ENCODE data around the gene ATP9B.
"Not testable (repeated sequence)": the region's sequence is repeated elsewhere in the genome, so short reads cannot be mapped to it uniquely, and the experiment has no call there.

Gene ATP9B

DNA sequence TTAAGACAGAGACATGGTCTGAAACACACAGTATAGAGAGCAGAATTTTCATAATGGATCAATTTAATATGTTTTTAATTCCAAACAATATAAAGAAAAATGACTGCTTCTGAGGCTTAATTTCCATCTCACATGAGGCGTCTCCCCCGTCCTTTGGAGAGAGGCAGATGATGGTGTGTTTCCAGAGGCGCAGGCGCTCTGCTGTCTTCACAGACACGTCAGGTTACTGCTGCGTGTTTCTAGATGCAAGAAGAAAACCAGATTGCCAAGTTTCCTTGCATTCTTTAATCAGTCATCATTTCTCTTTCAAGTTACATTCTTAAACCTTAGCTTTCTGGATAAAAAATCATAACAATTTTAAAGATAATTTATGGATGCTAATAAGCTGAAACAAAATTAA lies 160.2 kb downstream of the ATP9B start:
- no peak for DNase-seq (ENCODE audit: low read depth in 2 of 2)

DNA sequence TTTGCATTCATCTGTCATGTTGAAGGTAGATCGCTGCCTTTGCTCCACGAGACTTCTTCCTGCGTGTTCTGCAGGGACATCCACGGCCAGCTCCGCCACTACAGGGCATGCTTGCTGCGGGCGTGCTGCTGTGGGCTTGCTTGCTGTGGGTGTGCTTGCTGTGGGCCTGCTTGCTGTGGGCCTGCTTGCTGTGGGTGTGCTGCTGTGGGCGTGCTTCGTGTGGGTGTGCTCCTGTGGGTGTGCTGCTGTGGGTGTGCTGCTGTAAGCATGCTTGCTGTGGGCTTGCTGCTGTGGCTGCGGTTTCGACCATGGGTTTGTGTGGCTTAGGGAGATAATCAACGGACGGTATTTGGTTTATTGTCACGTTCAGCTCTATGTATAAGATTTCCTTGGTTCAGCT lies 165.2 kb downstream of the ATP9B start:
- no peak for DNase-seq (ENCODE audit: low read depth in 2 of 2)

DNA sequence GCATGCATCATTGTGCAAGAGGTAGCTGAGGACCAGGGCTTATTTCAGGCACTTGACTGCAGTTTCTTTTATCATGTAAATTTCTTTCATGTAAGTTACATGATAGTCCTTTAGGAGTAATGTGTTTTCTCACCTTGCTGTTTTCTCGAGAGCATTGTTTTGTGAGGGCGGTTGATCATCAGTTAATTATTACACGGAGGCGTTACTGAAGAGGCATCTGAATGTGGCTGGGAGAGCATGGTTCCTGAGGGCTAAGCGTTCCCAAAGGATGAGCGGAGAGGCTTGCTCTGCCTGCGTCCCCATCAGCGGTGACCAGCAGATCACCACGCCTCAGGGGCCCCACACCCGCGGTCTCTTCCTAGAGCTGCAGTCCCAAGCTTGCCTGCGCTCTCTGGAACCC lies 170.4 kb downstream of the ATP9B start:
- DNase-seq (ENCODE audit: low read depth in 2 of 2): no peak

DNA sequence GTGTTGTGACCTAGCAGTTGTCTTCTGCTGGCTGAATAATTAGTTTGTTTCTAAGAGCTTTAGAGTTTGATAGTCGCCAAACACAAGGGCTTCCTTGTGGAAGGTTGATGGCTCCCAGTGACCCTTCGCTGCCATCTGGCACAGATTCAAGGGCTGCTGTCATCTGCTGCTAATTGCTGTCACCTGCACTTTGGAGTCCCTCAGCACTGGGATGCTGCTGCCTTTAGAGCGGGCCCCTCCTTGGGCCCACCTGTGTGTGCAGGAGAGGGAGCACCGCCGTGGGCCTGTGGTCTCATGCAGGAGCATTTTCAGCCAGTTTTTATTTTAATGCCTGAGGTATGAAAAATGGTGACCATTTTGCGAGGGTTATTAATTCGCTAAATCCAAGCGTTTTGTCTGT lies 172.6 kb downstream of the ATP9B start:
- no peak for DNase-seq (ENCODE audit: low read depth in 2 of 2)

DNA sequence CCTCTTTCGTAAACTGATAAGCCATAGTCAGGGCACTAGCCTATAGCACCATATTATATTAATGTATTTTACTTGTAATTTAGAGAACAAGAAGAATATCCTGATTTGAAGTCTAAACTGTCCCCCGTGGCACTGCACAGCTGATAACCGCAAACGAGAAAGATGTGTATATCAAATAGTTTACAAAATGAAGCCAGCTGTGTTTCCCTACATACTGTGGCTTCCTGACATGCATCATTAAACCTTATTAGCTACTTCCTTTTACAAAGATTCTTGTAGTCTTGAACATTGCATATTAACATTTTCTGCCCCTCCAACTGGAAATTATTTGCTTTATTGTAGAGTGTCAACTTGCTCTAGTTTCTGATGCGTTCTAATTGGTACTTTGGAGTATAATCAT lies 173.1 kb downstream of the ATP9B start:
- no peak for DNase-seq (ENCODE audit: low read depth in 2 of 2)

DNA sequence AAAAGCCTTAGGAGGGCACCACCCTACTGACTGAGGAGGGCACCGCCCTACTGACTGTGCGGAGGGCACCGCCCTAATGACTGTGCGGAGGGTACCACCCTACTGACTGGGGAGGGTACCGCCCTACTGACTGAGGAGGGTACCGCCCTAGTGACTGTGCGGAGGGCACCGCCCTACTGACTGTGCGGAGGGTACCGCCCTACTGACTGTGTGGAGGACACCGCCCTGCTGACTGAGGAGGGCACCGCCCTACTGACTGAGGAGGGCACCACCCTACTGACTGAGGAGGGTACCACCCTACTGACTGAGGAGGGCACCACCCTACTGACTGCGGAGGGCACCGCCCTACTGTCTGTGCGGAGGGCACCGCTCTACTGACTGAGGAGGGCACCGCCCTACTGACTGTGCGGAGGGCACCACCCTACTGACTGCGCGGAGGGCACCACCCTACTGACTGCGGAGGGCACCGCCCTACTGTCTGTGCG lies 176.4 kb downstream of the ATP9B start:
- DNase-seq (ENCODE audit: low read depth in 2 of 2): no peak

DNA sequence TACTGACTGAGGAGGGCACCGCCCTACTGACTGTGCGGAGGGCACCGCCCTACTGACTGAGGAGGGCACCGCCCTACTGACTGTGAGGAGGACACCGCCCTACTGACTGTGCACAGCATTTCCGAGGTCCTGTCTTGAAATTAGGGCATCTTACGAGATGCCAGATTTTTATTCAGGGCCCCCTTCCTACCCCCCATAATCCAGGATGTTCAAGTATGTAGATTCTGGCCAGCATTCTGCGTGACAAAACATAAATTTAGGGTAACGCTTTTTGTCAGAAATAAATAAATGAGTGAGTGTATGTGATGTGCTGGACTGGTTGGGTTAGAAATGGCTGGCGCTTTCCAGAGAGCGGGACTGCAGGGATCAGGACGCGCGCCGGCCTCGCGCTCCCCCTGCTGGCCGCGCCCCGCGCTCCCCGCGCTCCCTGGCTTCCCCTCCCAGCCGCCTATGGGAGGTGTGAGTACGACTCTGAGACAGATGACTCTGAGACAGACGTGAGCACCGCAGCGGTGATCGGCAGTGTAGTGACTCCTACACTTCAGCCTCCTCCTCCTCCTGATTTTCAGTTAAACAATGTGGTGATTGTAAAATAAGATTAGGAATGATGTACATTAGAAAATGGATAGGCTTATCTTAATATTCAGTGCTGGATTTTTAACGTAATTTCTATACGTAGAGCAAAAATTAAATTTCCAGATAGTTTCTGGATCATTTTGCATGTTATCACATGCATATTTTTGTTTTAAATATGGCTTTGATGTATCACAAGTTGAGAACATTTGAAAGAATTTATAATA lies 177.3 kb downstream of the ATP9B start:
- peak; percentile 27 to 46 for DNase-seq (ENCODE audit: low read depth in 2 of 2)

DNA sequence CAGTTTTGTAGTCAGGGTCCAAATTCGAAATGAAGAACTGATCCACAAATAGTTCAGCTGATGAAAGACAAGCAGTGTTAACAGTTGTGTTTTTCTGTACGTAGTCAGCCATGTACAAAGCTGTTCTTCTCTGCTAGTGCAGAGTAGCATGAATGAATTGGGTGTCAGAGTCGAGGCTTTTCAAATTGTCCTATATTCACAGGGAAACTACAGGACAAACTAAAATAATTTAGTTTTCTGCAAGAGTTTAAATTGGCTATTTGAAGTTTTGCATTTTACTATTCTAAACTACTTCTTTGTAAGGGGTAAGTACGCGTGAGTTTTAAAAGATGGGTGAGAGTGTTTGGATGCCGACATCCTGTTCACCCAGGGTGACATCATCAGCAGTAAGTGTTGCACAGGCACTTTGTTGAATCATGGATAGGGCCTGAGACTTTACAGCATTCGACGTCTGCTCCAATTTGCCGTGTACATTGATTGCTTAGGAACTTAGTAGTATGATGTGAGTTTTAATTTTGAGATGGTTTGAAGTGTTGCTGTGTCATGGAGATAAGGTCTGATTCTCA lies 179.4 kb downstream of the ATP9B start:
- no peak for DNase-seq (ENCODE audit: low read depth in 2 of 2)

DNA sequence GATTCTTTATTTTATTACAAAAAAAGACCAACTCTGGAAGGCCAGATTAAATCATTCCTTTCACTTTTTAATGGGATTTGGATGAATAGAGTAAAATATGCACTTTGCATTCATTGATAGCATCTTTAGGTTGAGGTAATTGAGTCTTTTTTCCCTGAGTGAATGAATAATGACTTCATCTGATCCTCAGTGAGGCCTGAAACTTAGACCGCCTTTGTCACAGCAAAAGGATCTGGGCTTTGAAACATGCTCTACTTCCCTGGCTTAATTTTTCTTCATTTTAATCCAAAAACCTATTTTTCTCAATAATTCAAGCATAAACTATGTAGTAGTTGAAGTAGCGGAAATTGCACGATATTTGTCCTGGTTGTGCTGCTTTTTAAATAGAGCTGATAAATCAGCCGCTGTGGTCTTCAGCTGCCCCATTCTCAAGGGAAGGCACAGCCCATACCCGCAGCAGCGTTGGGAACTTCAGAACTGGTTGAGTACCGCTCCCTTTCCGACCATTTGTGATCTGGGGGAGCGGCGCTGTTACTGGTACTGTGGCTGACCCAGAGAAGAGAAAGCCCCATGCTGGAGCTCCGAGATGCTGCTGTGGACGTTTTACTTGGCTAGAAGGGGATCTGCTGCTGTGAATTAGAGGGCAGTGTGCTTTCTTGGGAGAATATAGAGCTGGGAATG lies 181.2 kb downstream of the ATP9B start:
- no peak for DNase-seq (ENCODE audit: low read depth in 2 of 2)

DNA sequence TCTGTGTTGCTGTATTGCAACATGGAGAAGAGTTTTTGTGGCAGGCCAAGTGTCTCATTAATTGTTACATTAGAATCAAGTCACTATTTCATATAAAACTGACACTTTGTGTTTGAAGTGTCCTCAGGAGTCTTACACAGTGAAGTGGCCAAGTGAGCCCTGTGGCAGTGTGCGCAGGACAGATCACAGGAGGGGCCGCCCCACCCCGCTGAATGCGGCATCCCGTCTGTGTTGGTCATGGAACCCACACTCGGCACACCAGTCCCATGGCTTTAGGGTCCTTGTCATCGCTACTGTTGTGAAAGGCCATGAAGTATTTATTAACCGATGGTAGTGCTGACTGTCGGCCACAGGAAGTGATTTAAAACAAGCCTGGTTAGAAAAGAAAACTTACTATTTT lies 181.8 kb downstream of the ATP9B start:
- no peak for DNase-seq (ENCODE audit: low read depth in 2 of 2)

DNA sequence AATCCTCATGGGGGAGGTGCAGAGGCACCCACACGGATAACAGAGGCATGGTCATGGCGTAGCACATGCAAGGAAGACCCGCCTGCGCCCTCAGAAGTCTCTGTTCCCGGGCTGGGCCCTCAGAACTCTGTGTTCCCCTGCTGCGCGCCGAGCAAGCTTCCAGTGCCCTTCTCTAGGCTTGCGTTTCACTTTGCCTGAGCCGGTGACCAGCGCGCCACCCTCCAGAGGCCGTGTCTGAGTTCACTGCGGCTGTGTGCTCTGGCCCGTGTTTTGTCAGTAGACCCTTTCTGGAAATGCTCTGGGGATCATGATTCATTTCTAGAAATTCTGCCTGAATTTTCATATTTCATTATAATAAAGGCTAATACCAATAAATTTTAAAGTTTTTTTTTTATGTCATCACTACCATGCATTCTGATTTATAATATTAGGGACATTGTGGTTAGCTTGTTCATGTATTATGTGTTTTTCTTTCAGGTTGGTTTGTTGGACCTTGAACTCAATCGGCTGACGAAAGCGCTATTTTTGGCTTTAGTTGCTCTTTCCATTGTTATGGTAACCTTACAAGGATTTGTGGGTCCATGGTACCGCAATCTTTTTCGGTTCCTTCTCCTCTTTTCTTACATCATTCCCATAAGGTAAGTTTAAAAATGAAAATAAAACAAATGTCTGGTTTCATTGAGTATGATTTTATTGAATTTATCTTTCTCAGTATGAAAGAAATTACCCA lies 183.9 kb downstream of the ATP9B start:
- DNase-seq (ENCODE audit: low read depth in 2 of 2): no peak

DNA sequence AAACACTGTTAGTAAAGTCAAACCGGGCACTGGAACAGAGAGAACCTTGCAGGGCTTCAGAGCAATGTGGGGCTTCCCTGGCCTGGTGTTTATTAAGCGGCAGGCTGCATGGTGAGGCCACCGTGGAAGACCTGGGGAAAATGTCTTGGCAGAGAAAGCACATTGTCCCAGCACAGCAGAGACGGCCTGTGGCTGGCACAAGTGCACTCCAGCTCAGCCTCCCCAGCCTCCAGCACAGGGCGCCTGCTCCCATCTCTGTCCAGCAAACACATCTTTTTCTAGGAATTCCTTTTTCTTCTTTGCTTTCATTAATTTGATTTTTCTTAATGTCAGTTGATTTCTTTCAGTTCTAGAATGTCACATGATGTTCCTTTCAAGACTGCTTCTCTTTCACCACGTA lies 188.3 kb downstream of the ATP9B start:
- DNase-seq (ENCODE audit: low read depth in 2 of 2): no peak

DNA sequence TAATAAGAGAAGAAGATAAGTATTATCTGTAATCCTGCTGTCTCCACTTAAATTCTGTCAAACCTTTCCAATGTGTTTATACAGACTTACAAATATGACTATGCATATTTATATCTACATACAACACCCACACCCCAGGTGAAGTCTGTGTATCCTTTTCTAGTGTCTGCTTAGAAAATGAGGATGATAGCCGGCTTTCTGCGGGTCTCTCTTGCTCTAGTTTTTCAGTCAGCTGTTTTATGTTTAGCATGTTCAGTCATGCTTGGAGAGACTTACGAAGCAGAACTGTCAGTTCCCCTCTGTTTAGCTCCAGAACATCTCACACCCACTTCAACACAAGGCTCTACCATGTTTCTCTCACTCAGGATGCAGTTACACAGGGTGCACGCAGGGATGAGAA lies 189.3 kb downstream of the ATP9B start:
- DNase-seq (ENCODE audit: low read depth in 2 of 2): no peak

DNA sequence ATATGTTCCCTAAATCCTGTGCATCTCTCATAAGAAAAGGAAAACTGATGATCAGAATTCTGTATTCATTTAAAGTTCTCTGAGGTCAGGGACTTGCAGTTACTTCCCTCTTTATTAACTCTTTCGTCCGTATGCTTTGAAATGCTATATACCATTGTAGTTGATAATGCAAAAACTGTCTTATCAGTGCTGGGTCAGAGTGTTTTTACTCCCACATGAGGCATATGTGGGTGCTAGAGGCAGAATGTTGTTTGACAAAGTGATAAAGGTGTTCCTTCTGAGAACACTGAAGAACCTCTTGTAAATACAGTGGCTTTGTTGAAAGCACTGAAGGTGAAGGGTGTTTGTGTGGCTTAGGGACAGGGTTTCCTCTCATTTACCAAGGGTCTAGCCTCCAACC lies 190.0 kb downstream of the ATP9B start:
- DNase-seq (ENCODE audit: low read depth in 2 of 2): no peak

DNA sequence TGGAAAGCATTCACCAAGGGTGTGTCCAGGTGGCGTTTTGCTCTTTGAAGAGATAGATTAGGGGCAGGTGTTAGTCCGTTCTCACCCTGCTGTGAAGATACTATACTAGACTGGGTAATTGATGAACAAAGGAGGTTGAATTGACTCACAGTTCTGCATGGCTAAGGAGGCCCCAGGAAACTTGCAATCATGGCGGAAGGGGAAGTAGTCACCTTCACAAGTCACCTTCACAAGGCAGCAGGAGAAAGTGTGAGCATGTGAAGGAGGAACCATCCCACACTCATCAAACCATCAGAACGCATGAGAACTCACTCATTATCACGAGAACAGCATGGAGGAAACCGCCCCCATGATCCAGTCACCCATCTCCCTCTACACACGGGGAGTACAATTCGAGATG lies 190.8 kb downstream of the ATP9B start:
- DNase-seq (ENCODE audit: low read depth in 2 of 2): no peak

DNA sequence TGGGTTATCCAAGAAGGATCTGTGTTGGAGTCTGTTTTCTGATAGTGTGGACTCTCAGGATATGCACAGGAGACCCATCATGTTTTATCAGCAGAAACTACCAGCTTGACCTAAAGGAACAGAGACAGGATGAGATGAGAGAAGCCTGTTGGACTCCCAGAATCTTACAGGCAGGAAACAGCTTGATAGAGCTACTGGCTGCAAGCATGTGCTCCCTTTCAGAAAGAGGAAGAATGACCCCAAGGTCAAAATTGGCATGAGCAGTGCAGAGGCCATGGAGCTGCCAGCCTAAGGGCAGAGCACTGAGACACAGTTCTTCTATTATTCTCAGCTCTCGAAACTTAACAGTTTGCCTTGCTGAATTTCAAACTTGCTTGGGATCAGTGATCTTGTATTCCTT lies 191.3 kb downstream of the ATP9B start:
- DNase-seq (ENCODE audit: low read depth in 2 of 2): no peak

DNA sequence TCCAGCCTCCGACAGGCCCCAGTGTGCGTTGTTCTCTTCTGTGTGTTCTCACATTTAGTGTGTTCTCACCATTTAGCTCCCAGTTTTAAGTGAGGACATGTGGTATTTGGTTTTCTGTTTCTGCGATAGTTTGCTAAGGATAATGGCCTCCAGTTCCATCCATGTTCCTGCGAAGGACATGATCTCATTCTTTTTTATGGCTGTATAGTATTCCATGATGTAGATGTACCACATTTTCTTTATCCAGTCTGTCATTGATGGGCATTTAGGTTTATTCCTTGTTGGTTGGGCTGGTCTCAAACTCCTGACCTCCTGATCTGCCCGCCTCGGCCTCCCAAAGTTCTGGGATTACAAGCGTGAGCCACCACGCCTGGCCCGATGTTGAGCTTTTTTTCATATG lies 195.9 kb downstream of the ATP9B start:
- not testable (repeated sequence) for DNase-seq (ENCODE audit: low read depth in 2 of 2)

DNA sequence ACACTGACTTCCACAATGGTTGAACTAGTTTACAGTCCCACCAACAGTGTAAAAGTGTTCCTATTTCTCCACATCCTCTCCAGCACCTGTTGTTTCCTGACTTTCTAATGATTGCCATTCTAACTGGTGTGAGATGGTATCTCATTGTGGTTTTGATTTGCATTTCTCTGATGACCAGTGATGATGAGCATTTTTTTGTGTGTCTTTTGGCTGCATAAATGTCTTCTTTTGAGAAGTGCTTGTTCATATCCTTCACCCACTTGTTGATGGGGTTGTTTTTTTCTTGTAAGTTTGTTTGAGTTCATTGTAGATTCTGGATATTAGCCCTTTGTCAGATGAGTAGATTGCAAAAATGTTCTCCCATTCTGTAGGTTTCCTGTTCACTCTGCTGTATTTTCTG lies 202.6 kb downstream of the ATP9B start:
- not testable (repeated sequence) for DNase-seq (ENCODE audit: low read depth in 2 of 2)

DNA sequence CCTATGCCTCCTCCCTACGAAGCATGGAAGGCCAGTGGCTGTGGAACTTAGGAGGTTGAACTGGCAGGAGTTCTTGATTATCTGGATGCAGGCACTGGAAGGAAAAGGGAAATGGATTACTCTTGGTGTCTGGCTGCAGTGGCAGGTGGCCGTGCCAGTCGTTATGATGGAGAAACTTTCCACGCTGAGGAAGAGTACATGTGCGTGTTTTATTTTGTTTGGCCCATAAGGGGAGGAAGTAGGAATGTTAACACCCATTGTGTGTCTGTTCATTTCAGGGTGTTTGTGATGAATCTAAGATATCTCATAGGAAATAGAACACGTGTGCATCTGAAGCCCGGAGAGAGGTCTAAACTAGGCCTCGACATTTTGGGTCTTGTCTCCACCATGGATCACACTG lies 203.7 kb downstream of the ATP9B start:
- DNase-seq (ENCODE audit: low read depth in 2 of 2): no peak

DNA sequence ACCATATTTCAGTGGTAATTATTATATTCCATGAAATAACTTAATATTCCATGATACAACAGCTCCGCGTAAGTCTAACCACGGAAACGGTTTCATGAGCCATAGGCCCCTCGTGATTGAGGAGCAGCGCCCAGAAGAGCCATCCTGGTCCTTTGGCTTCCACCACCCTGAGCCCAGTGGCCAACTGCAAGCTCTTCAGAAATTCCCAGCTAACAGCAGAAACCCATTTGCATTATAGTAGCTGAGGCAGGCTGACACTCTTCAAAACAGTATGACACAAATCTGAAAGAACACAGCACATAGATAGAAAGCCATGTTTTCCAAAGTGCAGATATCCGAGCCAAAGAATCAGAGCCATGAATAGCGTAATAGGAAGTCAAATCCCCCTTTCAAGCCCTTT lies 205.6 kb downstream of the ATP9B start:
- no peak for DNase-seq (ENCODE audit: low read depth in 2 of 2)

DNA sequence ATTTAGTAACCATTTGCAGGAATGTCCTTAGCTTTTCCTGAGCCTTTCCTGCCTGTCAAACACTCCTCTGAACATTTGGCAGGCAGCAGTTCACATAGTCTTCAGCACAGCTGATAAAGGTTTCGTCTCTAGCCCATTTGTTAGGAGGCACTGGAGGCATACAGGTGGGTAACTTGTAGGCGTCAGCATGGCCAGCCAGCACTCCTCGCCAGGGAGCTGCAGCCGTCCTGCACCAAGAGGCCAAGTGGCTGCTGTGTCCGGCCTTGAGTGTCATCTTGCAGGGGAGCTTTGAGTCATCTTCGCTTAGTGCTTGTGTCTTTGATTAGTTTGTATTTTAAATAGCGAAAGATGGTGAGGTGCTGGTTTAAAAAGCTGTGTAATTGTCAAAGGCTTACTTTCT lies 206.3 kb downstream of the ATP9B start:
- no peak for DNase-seq (ENCODE audit: low read depth in 2 of 2)

DNA sequence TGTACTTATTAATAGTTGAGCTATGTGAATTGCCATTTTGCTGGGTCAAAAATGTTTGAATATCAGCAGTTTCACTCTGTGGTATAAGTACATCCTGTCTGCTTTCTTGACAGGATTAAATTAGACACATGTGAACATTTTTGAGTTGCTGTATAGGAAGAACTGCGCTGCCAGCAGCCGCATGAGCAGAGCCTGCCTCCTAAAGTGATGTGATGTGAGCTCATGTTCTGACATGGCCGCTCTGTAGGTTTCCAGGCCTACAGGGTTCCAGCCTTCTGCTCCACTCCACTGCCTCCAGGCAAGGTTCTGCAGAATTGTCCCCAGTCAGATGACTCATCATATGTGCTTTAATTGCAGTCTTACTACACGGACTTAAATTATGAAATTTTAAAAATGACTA lies 206.8 kb downstream of the ATP9B start:
- no peak for DNase-seq (ENCODE audit: low read depth in 2 of 2)
